ENCODE data around the gene TUBGCP5.
A peak's percentile ranks its signal among the peaks of the same experiment; 100 is the strongest.
"Not testable (repeated sequence)": the region's sequence is repeated elsewhere in the genome, so short reads cannot be mapped to it uniquely, and the experiment has no call there.

The TUBGCP5 gene

GRCh38 chr15:23039143-23039916, at the start of gene TUBGCP5:
TUBGCP5 (minus strand) TSS chr15:23039569; CDS start chr15:23039543, 26 bp downstream.
- DNase-seq (ENCODE audit: low read depth in 2 of 3, low spot score in 1 of 3) = peak; percentile 95 to 97 (median 97)

GRCh38 chr15:23083115-23083514, 43.7 kb upstream of the TUBGCP5 start:
- DNase-seq (ENCODE audit: low read depth in 2 of 3, low spot score in 1 of 3) = no peak

- DNase-seq (ENCODE audit: low read depth in 2 of 3, low spot score in 1 of 3) = not testable (repeated sequence)
Observed at GRCh38 chr15:23081996-23082737, 42.8 kb upstream of the TUBGCP5 start.

- DNase-seq (ENCODE audit: low read depth in 2 of 3, low spot score in 1 of 3) = no peak
Observed at GRCh38 chr15:23081271-23081670, 41.9 kb upstream of the TUBGCP5 start.

- no peak for DNase-seq (ENCODE audit: low read depth in 2 of 3, low spot score in 1 of 3)
Observed at GRCh38 chr15:23079766-23080165, 40.4 kb upstream of the TUBGCP5 start.

- no peak for DNase-seq (ENCODE audit: low read depth in 2 of 3, low spot score in 1 of 3)
Observed at GRCh38 chr15:23075927-23076326, 36.6 kb upstream of the TUBGCP5 start.

- no peak for DNase-seq (ENCODE audit: low read depth in 2 of 3, low spot score in 1 of 3)
Observed at GRCh38 chr15:23074684-23075083, 35.3 kb upstream of the TUBGCP5 start.

GRCh38 chr15:23073890-23074646, 34.7 kb upstream of the TUBGCP5 start:
- DNase-seq (ENCODE audit: low read depth in 2 of 3, low spot score in 1 of 3) = no peak

GRCh38 chr15:23072633-23073032, 33.3 kb upstream of the TUBGCP5 start:
- DNase-seq (ENCODE audit: low read depth in 2 of 3, low spot score in 1 of 3) = no peak

GRCh38 chr15:23069496-23070166, 30.3 kb upstream of the TUBGCP5 start:
- no peak for DNase-seq (ENCODE audit: low read depth in 2 of 3, low spot score in 1 of 3)

GRCh38 chr15:23067416-23067815, 28.0 kb upstream of the TUBGCP5 start:
- DNase-seq (ENCODE audit: low read depth in 2 of 3, low spot score in 1 of 3) = no peak

- DNase-seq (ENCODE audit: low read depth in 2 of 3, low spot score in 1 of 3) = no peak
Observed at GRCh38 chr15:23065836-23066235, 26.5 kb upstream of the TUBGCP5 start.

- no peak for DNase-seq (ENCODE audit: low read depth in 2 of 3, low spot score in 1 of 3)
Observed at GRCh38 chr15:23064156-23064555, 24.8 kb upstream of the TUBGCP5 start.

- no peak for DNase-seq (ENCODE audit: low read depth in 2 of 3, low spot score in 1 of 3)
Observed at GRCh38 chr15:23057707-23058106, 18.3 kb upstream of the TUBGCP5 start.

- DNase-seq (ENCODE audit: low read depth in 2 of 3, low spot score in 1 of 3) = no peak
Observed at GRCh38 chr15:23055316-23055715, 15.9 kb upstream of the TUBGCP5 start.

- DNase-seq (ENCODE audit: low read depth in 2 of 3, low spot score in 1 of 3) = no peak
Observed at GRCh38 chr15:23052522-23052921, 13.2 kb upstream of the TUBGCP5 start.

- no peak for DNase-seq (ENCODE audit: low read depth in 2 of 3, low spot score in 1 of 3)
Observed at GRCh38 chr15:23050708-23051107, 11.3 kb upstream of the TUBGCP5 start.

- no peak for DNase-seq (ENCODE audit: low read depth in 2 of 3, low spot score in 1 of 3)
Observed at GRCh38 chr15:23049984-23050628, 10.7 kb upstream of the TUBGCP5 start.

GRCh38 chr15:23048572-23049282, 9.4 kb upstream of the TUBGCP5 start:
- DNase-seq (ENCODE audit: low read depth in 2 of 3, low spot score in 1 of 3) = not testable (repeated sequence)

- not testable (repeated sequence) for DNase-seq (ENCODE audit: low read depth in 2 of 3, low spot score in 1 of 3)
Observed at GRCh38 chr15:23043987-23044386, 4.6 kb upstream of the TUBGCP5 start.

Measured in stimulated activated CD4-positive, alpha-beta T cell treated with anti-CD3 and anti-CD28 coated beads, Interleukin-12 subunit alpha, Interleukin-12 subunit beta, amount 100 ng/mL, for 48 hours (primary cell).